Measurements from ENCODE around the gene FAM222A. TPM values are rescaled to one million over a fixed set of nuclear protein-coding genes. Genes with fewer than 3 reads are reported as not detected.
"Not testable (repeated sequence)": the region's sequence is repeated elsewhere in the genome, so short reads cannot be mapped to it uniquely, and the experiment has no call there.

The FAM222A gene
- polyA plus RNA-seq, 3 donors = 0.34 to 2.1 (median 1.7) TPM

DNA sequence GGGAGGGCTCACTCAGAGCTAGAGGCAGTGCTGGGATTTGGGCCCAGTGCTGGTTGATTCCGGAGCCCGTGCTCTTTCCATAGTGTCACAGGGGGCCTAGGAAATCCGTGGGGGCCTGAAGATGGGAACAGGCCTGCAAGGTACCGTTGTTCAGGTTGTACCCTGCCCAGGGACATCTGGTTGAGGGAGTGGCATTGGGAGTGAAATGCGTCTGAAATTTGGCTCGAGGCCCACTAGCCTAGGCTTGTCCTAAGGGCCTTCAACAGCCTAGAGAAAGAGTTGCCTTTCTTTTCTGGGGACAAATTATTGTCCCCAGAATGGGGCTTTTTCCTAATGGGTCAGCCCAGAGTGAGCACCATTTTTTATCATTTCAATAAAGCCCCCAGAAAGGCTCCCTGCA lies 26.4 kb upstream of the FAM222A start:
- WGBS, 3 donors = 76 to 82% (median 78%) methylated on average over 6 of the region's 6 CpGs

DNA sequence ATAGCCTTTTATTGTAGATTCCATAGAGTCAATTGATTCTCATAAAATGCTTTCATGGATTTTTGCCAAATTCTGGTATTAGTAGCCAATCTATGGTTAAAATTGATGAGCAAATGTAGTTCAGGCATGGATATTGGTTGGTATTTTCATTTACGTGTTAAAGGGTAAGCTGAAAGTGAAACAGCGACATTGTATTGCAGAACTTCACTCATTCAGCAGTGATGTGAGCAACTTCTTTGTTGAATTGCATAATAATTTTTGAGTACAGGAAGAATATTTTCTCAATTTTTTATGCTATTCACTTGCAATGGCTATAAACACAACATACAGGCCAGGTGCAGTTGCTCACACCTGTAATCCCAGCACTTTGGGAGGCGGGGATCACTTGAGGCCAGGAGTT lies 24.2 kb upstream of the FAM222A start:
- 61 to 89% (median 67%) methylated on average over 3 of the region's 3 CpGs for WGBS, 3 donors
- no peak overlapping the region for H3K27ac ChIP-seq (ENCODE audit: low read depth, low read length)

More for the DNA sequence above, 26.4 kb upstream of the FAM222A start:
- H3K27ac ChIP-seq (ENCODE audit: low read depth, low read length) = no peak overlapping the region

DNA sequence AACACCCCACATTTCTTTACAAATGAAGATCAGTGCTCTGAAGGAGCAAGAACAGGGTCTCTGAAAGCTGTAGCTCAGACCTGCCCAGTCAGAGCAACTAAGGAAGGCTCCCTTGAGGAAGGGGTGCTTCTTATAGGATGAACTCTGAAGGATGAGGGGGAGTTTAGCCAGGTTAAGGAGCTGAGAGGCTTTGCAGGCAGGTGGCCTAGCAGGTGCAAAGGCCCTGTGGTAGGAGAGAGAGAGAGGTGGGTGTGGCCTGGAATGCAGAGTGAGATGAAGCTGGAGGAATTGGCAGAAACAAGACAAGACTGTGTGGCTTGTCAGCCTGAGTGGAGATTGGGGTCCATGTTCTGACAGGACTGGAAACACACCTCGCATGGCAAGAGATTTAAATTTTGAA lies 20.5 kb upstream of the FAM222A start:
- H3K27ac ChIP-seq (ENCODE audit: low read depth, low read length) = no peak overlapping the region
- WGBS, 3 donors = 62 to 85% (median 82%) methylated on average over 1 of the region's 1 CpG

DNA sequence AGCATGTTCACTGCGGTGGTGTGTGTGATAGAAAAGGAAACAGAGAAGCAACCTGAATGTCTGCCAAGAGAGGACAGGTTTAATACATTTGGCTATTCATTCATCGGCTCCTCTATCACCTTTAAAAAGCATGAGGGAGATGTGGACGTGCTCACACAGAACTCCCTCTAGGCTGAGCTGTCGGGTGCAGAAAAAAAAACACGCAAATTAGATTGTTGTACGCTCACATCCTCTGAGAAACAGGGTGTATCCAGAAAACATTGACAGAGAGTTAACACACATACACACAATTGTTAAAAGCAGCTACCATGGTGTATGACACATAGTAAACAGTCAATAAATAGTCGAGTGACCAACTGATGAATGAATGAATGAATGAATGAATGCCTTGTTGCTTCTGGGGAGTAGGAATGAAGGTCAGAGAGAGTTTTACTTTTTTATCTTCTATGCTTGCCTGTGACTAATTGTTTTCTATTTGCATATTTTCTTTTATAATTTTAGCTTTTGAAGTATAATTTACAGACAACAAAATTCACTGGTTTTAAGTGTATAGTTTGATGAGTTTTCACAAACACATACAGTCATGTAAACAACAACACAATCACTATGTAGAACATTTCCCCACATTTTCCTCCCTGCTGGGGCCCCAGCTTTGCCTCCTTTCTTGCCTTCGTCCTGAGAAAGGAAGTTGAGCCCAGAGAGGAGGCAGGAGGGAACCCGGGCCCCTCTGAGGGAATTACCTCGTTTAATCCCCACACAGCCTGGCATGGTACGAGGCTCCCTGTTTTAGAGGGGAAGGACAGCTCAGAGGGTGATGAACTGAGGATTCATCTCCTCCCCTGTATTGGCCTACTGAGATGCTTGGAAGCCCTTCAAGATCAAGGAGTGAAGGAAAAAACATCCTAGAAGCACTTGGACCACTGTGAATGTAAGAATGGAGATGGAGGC lies 19.7 kb upstream of the FAM222A start:
- no peak overlapping the region for H3K27ac ChIP-seq (ENCODE audit: low read depth, low read length)
- 45 to 51% (median 49%) methylated on average over 11 of the region's 11 CpGs for WGBS, 3 donors

DNA sequence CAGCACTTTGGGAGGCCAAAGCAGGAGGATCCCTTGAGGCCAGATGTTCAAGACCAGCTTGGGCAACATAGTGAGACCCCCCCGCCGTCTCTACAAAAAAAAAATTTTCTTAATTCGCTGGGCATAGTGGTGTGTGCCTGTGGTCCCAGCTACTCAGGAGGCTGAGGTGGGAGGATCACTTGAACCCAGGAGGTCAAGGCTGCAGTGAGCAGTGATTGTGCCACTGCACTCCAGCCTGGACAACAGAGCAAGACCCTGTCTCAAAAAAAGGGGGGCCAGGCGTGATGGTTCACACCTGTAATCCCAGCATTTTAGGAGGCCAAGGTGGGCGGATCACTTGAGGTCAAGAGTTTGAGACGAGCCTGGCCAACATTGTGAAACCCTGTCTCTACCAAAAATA lies 19.0 kb upstream of the FAM222A start:
- 76 to 89% (median 77%) methylated on average over 6 of the region's 6 CpGs for WGBS, 3 donors
- not testable (repeated sequence) for H3K27ac ChIP-seq (ENCODE audit: low read depth, low read length)

DNA sequence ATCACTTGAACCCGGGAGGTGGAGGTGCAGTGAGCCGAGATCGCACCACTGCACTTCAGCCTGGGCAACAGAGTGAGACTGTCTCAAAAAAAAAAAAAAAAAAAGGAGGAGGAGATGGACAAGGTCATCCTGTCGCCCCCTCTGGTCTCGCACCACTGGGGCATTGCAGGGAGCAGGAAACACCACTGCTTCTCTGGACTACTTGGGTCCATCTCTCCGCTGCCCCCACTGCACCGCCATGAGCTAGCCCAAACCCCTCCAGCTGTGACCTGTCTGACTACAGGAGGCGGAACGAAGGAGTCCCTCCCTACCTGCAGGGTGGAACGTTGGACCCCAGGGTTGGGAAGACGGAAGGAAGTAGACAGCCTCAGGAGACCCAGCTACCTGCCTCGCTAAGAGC lies 18.2 kb upstream of the FAM222A start:
- 76 to 81% (median 80%) methylated on average over 12 of the region's 12 CpGs for WGBS, 3 donors
- no peak overlapping the region for H3K27ac ChIP-seq (ENCODE audit: low read depth, low read length)

DNA sequence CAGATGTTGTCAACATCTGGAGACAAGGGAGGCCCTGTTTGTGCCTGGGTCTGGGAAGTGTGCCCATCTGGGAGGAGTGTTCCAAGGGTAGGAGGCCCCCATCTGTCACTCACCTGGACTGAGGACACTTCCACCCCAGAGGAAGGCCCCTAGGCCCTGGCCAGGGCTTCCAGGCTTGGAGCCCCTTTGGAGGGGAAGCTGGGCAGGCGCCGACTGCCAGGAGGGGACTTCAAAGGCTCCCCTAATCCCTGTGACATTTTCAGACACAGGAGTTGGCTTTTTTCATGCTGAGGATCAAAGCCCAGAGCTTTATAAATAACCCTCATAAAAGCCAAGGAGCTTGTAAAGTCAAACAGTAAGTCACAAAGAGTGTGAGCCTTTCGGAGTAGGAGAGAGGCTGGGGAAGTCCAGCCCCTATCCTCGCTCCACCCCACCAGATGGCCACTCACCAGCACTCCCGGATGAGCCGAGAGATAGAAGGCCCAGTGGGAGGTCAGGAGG lies 17.6 kb upstream of the FAM222A start:
- WGBS, 3 donors = 51 to 63% (median 59%) methylated on average over 6 of the region's 6 CpGs
- H3K27ac ChIP-seq (ENCODE audit: low read depth, low read length) = no peak overlapping the region

DNA sequence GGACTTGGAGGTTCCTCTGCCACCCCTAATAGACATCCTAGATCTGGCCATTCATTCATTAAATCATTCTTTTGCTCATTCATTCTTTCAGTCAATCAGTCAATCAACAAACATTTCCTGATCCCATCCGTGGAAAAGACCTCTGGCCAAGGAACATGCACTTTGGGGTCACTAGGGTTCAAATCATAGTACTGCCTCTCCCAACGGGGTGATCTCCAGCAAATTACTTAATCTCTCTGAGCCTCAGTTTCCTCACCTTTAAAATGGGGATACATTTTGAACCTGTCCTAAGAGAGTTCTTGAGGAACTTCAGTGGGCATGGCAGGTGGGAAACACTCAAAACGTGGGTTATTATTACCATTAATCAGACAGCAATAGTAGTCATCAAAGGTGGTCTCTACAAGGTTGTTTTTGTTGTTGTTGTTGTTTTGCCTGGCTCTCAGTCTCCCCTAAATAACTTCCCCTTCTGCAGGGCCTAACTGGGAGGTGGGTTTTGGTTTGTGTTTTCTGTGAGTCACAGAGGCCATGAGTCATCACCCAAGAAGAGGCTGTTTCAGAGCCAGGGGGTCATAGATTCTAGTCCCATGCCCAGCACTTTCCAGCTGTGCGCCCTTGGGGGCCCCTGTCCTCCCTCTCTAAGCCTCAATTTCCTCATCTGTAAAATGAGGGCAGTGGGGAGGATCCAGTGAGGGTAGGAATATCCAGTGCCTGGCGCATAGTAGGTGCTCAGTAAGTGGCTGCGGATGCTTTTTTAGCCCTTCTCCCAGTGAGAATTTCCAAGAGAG lies 16.9 kb upstream of the FAM222A start:
- 66 to 68% (median 67%) methylated on average over 6 of the region's 6 CpGs for WGBS, 3 donors
- no peak overlapping the region for H3K27ac ChIP-seq (ENCODE audit: low read depth, low read length)

DNA sequence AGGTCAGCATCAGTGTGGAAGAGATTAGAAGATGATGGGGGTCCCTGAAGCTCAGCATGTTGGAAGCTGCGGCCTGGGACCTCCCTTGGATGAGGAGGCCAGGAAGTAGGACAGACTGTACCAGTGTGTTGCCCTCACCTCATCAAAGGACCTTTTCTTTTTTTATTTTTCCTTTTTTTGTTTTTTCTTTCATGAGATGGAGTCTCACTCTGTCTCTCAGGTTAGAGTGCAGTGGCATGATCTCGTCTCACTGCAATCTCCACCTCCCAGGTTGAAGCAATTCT lies 16.4 kb upstream of the FAM222A start:
- 94 to 95% (median 94%) methylated on average over 2 of the region's 2 CpGs for WGBS, 3 donors
- no peak overlapping the region for H3K27ac ChIP-seq (ENCODE audit: low read depth, low read length)

DNA sequence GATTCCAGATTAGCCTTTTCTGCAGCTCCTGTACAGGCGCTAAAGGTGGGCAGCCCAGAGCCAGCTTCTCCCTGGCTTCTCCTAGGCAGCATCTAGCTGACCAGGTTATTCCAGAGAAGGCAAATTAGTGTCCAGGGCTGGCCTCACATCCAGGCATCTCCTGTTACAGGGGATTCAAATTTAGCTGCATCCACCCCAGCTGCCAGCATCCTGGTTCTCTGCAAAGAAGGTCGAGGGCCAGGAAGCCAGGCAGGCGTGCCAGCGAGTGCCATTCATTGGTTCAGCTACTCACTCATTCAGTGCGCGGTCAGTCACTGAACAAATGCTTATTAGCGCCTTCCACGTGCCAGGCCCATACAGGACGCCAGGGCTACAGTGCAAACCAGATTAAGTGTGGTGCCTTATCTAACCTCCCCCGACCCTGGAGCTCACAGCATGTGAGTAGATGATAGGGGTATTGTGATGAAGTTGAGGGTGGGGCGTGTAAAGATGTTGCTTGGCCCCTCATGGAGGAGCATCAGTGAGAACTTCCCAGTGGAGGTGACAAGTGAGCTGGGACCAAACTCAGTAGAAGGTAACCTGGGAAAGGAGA lies 15.7 kb upstream of the FAM222A start:
- WGBS, 3 donors = 78 to 82% (median 79%) methylated on average over 11 of the region's 11 CpGs
- no peak overlapping the region for H3K27ac ChIP-seq (ENCODE audit: low read depth, low read length)

DNA sequence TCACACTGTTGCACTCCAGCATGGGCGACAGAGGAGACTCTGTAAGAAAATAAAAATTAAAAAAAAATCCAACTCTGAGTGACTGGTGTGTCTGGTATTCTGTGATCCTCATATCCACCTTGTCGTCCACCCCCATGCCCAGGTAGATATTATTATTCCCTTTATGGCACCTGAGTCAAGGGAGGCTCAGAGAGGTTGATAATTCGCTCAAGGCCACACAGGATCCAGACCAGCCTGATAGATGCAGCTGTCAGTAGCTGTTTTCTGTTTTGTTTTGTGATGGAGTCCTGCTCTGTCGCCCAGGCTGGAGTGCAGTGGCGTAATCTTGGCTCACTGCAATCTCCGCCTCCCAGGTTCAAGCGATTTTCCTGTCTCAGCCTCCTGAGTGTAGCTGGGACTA lies 14.8 kb upstream of the FAM222A start:
- 84 to 87% (median 86%) methylated on average over 7 of the region's 7 CpGs for WGBS, 3 donors
- no peak overlapping the region for H3K27ac ChIP-seq (ENCODE audit: low read depth, low read length)

DNA sequence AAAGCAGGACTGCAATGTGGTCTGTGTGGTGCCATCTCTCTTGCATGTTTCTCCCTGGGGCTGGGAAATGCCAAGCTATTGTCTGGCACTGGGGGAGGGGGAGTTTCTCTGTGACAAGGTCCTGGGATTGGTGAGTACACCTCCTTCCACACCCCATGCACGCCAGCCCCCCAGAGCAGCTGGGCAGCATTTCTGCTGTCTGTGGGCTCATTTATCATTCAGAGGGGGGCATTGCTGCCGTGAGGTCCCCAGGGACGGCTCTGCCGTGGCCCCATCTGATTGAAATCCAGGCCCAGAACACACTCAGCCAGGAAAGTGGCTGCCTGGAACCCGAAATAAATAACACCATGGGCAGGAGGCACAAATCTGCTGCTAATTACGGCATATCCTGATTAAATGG lies 12.6 kb upstream of the FAM222A start:
- 43 to 58% (median 49%) methylated on average over 6 of the region's 6 CpGs for WGBS, 3 donors
- H3K27ac ChIP-seq (ENCODE audit: low read depth, low read length) = no peak overlapping the region

DNA sequence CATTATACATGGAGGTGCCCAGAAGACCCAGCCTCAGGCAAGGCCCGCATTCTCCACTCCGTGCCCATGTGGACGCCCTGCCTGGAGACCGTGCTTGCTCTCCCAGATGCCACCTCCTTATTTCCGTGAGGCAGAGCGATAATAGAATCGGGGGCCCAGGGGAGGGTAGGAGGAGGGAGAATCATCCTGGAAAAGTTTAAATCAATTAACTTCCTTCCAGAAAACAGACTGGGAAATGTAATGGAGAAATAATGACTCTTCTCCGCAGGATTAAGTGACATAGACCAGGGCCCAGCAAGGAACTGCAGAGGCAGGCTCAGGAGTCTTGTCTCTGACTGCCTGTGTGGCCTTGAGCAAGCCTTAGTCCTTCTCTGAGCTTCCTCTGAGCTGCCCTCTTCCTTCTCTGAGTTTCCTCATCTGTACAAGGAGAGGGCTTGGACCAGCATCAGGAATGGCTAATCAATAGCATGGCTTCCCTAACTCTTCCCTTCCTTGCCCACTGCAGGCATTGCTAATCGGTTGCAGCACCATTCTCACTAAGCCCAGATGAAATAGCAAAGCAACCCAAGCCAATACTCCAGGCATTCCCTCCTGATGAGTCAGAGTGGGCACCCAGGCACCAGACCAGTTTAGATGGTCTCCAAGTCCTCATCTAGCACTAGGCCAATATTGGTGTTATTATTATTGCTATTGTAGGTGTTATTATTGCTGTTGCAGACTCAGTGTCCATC lies 11.3 kb upstream of the FAM222A start:
- 86 to 93% (median 88%) methylated on average over 9 of the region's 9 CpGs for WGBS, 3 donors
- no peak overlapping the region for H3K27ac ChIP-seq (ENCODE audit: low read depth, low read length)

DNA sequence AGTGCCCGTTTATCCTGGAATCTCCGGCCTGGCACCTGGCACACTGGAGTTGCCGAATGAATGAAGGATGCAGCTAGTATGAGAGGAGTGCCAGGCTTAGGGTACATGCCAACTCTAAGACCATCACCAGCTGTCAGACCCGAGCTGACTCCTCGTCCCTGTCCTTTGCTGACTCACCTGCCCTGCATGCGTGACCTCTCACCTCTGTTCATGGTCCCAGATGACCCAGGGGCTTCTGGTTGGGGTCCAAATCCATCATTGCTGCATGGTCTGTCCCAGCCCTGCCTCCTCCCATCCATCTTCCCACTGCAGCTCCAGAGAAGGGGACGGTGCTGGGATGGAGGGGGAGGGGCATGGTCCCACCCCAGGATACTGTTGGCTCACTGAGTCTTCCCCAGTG lies 9.9 kb upstream of the FAM222A start:
- no peak overlapping the region for H3K27ac ChIP-seq (ENCODE audit: low read depth, low read length)
- 65 to 69% (median 66%) methylated on average over 7 of the region's 7 CpGs for WGBS, 3 donors

DNA sequence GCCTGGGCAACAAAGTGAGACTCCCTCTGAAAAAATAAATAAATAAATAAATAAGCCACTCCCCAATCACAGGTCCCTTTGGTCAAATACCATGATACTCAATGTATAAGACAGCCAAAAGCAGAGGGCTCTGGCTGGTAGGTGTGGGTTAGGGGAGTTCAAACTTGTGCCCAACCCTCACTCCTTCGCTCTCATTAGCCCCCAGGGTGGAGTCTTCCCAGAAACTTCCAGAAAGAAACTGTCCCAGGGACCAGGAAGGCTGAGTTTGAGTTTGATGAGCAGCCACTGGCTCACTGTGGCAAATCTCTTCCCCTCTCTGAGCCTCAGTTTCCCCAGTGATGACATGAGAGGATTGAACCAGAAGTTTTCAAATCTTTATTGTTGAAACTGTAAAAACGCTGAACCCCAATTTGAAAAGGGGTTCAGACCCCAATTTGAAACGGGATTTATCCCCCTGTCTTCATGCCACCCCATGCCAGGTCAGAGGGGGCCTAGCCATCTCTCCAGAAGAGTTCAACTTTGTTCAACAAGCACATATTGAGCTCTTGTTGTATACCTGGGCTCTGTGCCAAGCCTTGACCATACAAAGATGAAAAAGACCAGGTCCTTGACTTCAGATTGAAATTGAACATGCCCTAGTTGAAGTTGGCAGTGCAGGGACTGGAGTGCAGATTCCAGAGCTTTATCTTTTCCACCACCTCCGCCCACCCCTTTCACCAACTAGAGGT lies 9.1 kb upstream of the FAM222A start:
- no peak overlapping the region for H3K27ac ChIP-seq (ENCODE audit: low read depth, low read length)
- 82 to 87% (median 86%) methylated on average over 4 of the region's 4 CpGs for WGBS, 3 donors

DNA sequence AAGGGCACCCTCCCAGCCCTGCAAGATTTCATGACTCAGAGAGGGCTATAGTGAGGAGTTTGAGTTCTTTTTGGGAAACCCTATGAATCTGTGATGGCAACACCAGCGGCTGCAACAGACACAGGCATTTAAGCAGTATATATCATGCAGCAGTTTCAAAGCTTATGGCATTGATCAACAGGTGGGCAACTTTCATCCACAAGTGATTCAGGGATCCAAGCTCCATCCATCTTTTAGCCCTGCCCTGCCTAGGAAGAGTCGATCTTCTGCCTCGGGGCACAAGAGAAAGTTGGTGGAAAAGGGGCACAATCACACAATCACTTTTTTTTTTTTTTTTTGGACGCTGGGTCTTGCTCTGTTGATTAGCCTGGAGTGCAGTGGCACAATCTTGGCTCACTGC lies 8.3 kb upstream of the FAM222A start:
- WGBS, 3 donors = 77 to 90% (median 83%) methylated on average over 4 of the region's 4 CpGs
- no peak overlapping the region for H3K27ac ChIP-seq (ENCODE audit: low read depth, low read length)

DNA sequence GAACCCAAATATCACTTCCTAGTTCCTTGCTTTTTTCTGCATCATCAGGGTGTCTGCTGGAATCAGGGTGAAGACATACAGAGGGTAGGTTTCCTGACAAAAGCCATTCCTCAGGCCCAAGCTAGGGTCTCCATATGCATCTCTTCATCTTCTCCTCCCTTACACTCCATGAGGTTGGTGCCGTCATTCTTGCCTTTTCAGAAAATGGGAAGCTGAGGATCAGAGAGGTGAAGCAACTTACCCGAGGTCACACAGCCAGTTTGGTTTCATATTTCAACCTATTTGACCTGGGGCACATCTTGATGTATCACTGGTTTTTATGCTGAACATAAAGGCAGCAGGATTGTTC lies 7.3 kb upstream of the FAM222A start:
- H3K27ac ChIP-seq (ENCODE audit: low read depth, low read length) = no peak overlapping the region
- WGBS, 3 donors = 63 to 83% (median 82%) methylated on average over 2 of the region's 2 CpGs
